CD4-positive, alpha-beta T cell treated with Interleukin-10 for 1 hour (primary cell): ENCODE data around the gene MAP2K7.
A peak's percentile ranks its signal among the peaks of the same experiment; 100 is the strongest.

Experiments used
- DNase-seq: peaks from one replicate; pipeline ENCODE4 v3.0.0-alpha.2; 2020

Gene MAP2K7

GRCh38 chr19:7867092-7867844 lies 36.4 kb upstream of the MAP2K7 start:
- DNase-seq: no peak

GRCh38 chr19:7868326-7868670 lies 35.4 kb upstream of the MAP2K7 start:
- DNase-seq: no peak

GRCh38 chr19:7868671-7869452 lies 34.8 kb upstream of the MAP2K7 start:
- peak; percentile 88 for DNase-seq

- peak; percentile 86 for DNase-seq
These were observed 34.2 kb upstream of the MAP2K7 start for GRCh38 chr19:7869453-7869909.

- DNase-seq: peak; percentile 69
These were observed 33.7 kb upstream of the MAP2K7 start for GRCh38 chr19:7869910-7870511.

GRCh38 chr19:7870571-7871436 lies 32.9 kb upstream of the MAP2K7 start:
- peak; percentile 61 for DNase-seq

- peak; percentile 90 for DNase-seq
These were observed 32.0 kb upstream of the MAP2K7 start for GRCh38 chr19:7871437-7872305.

GRCh38 chr19:7872306-7873204 lies 31.1 kb upstream of the MAP2K7 start:
- no peak for DNase-seq

- DNase-seq: no peak
These were observed 30.2 kb upstream of the MAP2K7 start for GRCh38 chr19:7873304-7874075.

- no peak for DNase-seq
These were observed 29.4 kb upstream of the MAP2K7 start, which contains the start of gene PRR36 for GRCh38 chr19:7874076-7874896. PRR36 (minus strand) TSS chr19:7874390; CDS start chr19:7873689, 701 bp downstream.

- no peak for DNase-seq
These were observed 28.8 kb upstream of the MAP2K7 start for GRCh38 chr19:7874897-7875273.

- DNase-seq: no peak
These were observed 26.3 kb upstream of the MAP2K7 start for GRCh38 chr19:7877249-7877836.

GRCh38 chr19:7879111-7879807 lies 24.4 kb upstream of the MAP2K7 start:
- DNase-seq: no peak

GRCh38 chr19:7879836-7880235 lies 23.8 kb upstream of the MAP2K7 start:
- DNase-seq: no peak

GRCh38 chr19:7881910-7882309 lies 21.8 kb upstream of the MAP2K7 start:
- DNase-seq: no peak

GRCh38 chr19:7883105-7883504 lies 20.6 kb upstream of the MAP2K7 start:
- no peak for DNase-seq

GRCh38 chr19:7883796-7884570 lies 19.7 kb upstream of the MAP2K7 start:
- no peak for DNase-seq
